CD4-positive, alpha-beta T cell (primary cell): ENCODE measurements around the gene GBA2. TPM values are rescaled to one million over a fixed set of nuclear protein-coding genes. Genes with fewer than 3 reads are reported as not detected.

Experiments used
- ATAC-seq: fragments of 200-7000 bp; cut with Tn5 transposase; one replicate; pipeline ENCODE4 v1.10.0; 2022; ENCODE audit warnings: mild to moderate bottlenecking; ENCODE audit not compliant: poor library complexity
- CTCF ChIA-PET: fragments of 350-600 bp; sonication (Branson Sonifier 250); formaldehyde crosslinking; loops from one replicate; lab custom pipeline; 2021; ENCODE audit warnings: antibody characterized with exemption, inconsistent platforms; lab: Charles Lee
- POLR2A ChIA-PET: fragments of 350-600 bp; sonication (Branson Sonifier 250); formaldehyde crosslinking; loops from one replicate; lab custom pipeline; 2021; ENCODE audit warnings: antibody characterized with exemption, inconsistent platforms; lab: Charles Lee
- DNase-seq, 14 experiments: peaks; one replicate each; pipeline ENCODE4 v3.0.0-alpha.2; 2013 to 2020; ENCODE audit warnings: mixed read lengths in 2 of 14
- H3K27ac ChIP-seq, 2 donors: one replicate each; pipeline versions ENCODE4 v1.5.1 to v1.7.0; 2013; ENCODE audit warnings: low read length in 2 of 2, low read depth in 1 of 2, mild to moderate bottlenecking in 1 of 2
- H3K27me3 ChIP-seq, 2 experiments: 1 replicate in 1 of 2; 2 replicates in 1 of 2; pipeline versions ENCODE4 v1.6.1 to v1.7.0; 2013; ENCODE audit warnings: low read length in 2 of 2, control low read depth in 1 of 2, mild to moderate bottlenecking in 1 of 2, moderate library complexity in 1 of 2; ENCODE audit not compliant: insufficient read depth in 2 of 2, control insufficient read depth in 1 of 2
- H3K36me3 ChIP-seq: one replicate; pipeline ENCODE4 v1.6.1; 2013; ENCODE audit warnings: low read length, control low read depth; ENCODE audit not compliant: insufficient read depth
- H3K4me1 ChIP-seq: one replicate; pipeline ENCODE4 v1.6.1; 2013; ENCODE audit warnings: low read length, control low read depth; ENCODE audit not compliant: insufficient read depth
- H3K4me3 ChIP-seq: one replicate; pipeline ENCODE4 v1.5.1; 2013; ENCODE audit warnings: mild to moderate bottlenecking, low read length, moderate library complexity
- H3K9me3 ChIP-seq, 2 experiments: 1 replicate in 1 of 2; 2 replicates in 1 of 2; pipeline versions ENCODE4 v1.6.1 to v1.7.0; 2013; ENCODE audit warnings: low read length in 2 of 2, mild to moderate bottlenecking in 2 of 2, control low read depth in 1 of 2, moderate library complexity in 1 of 2; ENCODE audit not compliant: control insufficient read depth in 1 of 2, insufficient read depth in 1 of 2
- H3K27ac Mint-ChIP-seq: one replicate; pipeline ENCODE4 v1.8.0; 2020; ENCODE audit warnings: mixed read lengths
- H3K27me3 Mint-ChIP-seq: one replicate; pipeline ENCODE4 v1.8.0; 2021; ENCODE audit warnings: mixed read lengths
- H3K36me3 Mint-ChIP-seq: one replicate; pipeline ENCODE4 v1.8.0; 2021; ENCODE audit warnings: low read depth, mixed read lengths
- H3K4me1 Mint-ChIP-seq: one replicate; pipeline ENCODE4 v1.8.0; 2021; ENCODE audit warnings: low read depth, mixed read lengths
- H3K4me3 Mint-ChIP-seq: one replicate; pipeline ENCODE4 v1.8.0; 2020; ENCODE audit warnings: mild to moderate bottlenecking, mixed read lengths
- H3K9me3 Mint-ChIP-seq: one replicate; pipeline ENCODE4 v1.8.0; 2020; ENCODE audit warnings: mixed read lengths
- intact Hi-C, 2 experiments: fragments of 100-400 bp; cut with DNase I in 1 of 2; cut with micrococcal nuclease in 1 of 2; formaldehyde crosslinking; loops; one replicate each; pipeline versions ENCODE4 v1.15.1 to v1.9.0; 2023 to 2025; cut with DNase I, micrococcal nuclease
- total RNA-seq, 174 experiments: library from RNA in 2 of 174; stranded (reverse) in 2 of 174; gene quantifications; one replicate each; pipeline ENCODE4 v1.2.3 and lab custom pipeline; 2021 to 2026
- TF ChIP-seq, protein P1 (sequence below): fragments of 200-600 bp; IDR thresholded peaks from one replicate; pipeline ENCODE4 v1.8.0; 2022; ENCODE audit warnings: antibody characterized with exemption, mild to moderate bottlenecking

The GBA2 gene
- total RNA-seq, 2 experiments from 2014 or later: 17.3 to 18.6 TPM

DNA sequence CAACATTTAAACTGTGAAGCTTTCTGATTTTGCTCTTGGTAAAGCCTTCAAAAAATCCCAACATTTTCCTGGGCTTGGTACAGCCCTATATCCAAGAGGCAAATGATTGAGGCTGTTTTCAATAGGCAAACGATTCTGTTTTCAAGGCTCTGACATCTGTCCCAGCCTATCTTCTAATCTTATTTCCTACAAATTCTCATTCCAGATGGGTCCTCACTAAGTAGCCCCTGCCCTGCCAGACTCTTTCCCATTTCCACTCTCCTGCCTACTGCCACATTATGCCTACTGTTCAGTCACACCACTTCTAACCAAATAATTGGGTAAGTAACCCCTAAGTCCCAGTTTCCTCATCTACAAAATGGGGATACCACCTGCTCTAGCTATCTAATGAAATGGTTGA is 3.5 kb downstream of the GBA2 start:
- POLR2A ChIA-PET: interaction anchor here (0.9 to 1.6 kb wide), 3 partner anchors 14 to 18 kb away, joined by 3 to 4 read pairs (median 4); partner anchors contain the start of genes CREB3 and TLN1

DNA sequence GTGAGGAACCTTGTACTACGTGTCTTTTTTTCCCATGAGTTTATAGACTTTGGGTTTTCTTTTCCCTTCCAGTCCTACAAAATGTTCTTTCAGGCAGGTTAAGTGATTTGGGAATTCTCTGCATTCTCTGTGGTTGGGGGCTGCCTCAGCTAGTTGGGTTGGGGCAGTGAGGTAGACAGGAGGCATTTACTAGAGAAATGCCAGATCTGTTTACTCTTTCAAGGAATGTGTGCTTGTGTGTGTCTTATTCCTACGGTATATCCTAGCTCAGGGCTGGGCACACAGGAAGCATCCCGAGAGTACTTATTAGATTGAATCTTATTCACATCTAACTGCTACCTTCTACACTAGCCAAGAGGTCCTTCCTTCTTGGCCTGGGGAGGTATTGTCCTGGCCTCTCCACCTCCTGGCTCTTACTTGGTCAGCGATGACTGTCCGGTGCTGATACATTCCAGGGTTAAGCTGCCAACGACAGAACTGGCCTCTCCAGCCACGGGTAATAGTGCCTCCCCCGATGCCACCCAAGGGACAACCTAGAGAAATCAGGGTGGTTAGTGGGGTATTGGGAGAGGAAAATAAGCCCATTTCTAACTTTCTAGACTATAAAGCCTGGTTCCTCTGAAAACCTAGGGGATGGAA is 5.0 kb downstream of the GBA2 start:
- Mint-ChIP-seq H3K36me3 (peaks cover 58% of the 10 kb centered on the region), H3K9me3 (no peaks in the 10 kb centered on the region), H3K27me3 (no peaks in the 10 kb centered on the region), H3K27ac (no peak overlapping the region), H3K4me1 (peaks cover 47% of the 10 kb centered on the region), H3K4me3 (no peak overlapping the region)
- TF ChIP-seq, protein P1, sequence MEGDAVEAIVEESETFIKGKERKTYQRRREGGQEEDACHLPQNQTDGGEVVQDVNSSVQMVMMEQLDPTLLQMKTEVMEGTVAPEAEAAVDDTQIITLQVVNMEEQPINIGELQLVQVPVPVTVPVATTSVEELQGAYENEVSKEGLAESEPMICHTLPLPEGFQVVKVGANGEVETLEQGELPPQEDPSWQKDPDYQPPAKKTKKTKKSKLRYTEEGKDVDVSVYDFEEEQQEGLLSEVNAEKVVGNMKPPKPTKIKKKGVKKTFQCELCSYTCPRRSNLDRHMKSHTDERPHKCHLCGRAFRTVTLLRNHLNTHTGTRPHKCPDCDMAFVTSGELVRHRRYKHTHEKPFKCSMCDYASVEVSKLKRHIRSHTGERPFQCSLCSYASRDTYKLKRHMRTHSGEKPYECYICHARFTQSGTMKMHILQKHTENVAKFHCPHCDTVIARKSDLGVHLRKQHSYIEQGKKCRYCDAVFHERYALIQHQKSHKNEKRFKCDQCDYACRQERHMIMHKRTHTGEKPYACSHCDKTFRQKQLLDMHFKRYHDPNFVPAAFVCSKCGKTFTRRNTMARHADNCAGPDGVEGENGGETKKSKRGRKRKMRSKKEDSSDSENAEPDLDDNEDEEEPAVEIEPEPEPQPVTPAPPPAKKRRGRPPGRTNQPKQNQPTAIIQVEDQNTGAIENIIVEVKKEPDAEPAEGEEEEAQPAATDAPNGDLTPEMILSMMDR: no peak
- no peaks in the 10 kb centered on the region for H3K9me3 ChIP-seq
- H3K27ac ChIP-seq: no peak overlapping the region
- no peak overlapping the region for H3K4me3 ChIP-seq
- ChIA-PET POLR2A (interaction anchor here (1.2 to 1.6 kb wide), 2 partner anchors 12 kb away, joined by 3 to 4 read pairs; partner anchors contain the start of genes CREB3 and TLN1), CTCF (interaction anchor here (3.0 kb wide), 1 partner anchor 8 kb away, joined by 12 read pairs; no protein-coding TSS in a partner anchor)
- H3K36me3 ChIP-seq: peaks cover 55% of the 10 kb centered on the region
- peaks cover 36% of the 10 kb centered on the region for H3K4me1 ChIP-seq
- no peaks in the 10 kb centered on the region for H3K27me3 ChIP-seq
- DNase-seq (no peak), ATAC-seq (no peak)
- intact Hi-C loops: loop anchor here in 1 of 2 experiments (10.0 kb wide), 1 partner anchor 1219 kb away; the partner anchor contains the start of gene ENHO

More for the DNA sequence above, 3.5 kb downstream of the GBA2 start:
- TF ChIP-seq, protein P1: no peak
- intact Hi-C loops: loop anchor here (5.0 to 10.0 kb wide), 3 partner anchors 67 to 1221 kb away; partner anchors contain the start of genes ENHO (in 1 of the 2) and SPAG8 (in 1 of the 2)
- CTCF ChIA-PET: interaction anchor here (3.0 kb wide), 1 partner anchor 10 kb away, joined by 12 read pairs; no protein-coding TSS in a partner anchor
- Histone ChIP-seq H3K36me3 (peaks cover 42% of the 10 kb centered on the region), H3K27me3 (no peaks in the 10 kb centered on the region), H3K4me1 (peaks cover 50% of the 10 kb centered on the region), H3K4me3 (no peak overlapping the region), H3K27ac (no peak overlapping the region), H3K9me3 (no peaks in the 10 kb centered on the region)
- Mint-ChIP-seq H3K27me3 (no peaks in the 10 kb centered on the region), H3K4me3 (no peak overlapping the region), H3K9me3 (no peaks in the 10 kb centered on the region), H3K4me1 (peaks cover 57% of the 10 kb centered on the region), H3K36me3 (peaks cover 56% of the 10 kb centered on the region), H3K27ac (peak overlapping the region; percentile 19)
- ATAC-seq: no peak
- no peak for DNase-seq

DNA sequence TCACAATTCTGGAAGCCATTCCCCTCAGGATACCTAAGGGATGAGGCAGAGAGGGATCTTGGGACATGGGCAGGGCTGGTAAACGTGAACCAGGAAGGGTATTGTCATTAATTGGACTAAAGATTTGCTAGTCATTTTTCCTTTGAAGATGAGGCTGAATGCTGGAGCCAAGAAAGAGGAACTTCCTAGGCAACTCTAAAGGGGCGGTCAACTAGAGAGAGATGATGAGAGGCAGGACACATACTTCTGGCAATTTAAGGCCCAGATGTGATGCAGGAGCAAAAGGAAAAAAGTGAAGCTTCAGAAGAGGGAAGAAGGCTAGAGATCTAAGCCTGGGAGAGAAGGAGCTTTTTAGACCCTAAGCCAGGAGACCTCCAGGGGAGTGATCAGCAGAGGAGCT is 5.6 kb downstream of the GBA2 start:
- ChIA-PET POLR2A (interaction anchor here (1.2 kb wide), 1 partner anchor 12 kb away, joined by 4 read pairs; the partner anchor contains the start of gene TLN1), CTCF (interaction anchor here (3.0 kb wide), 1 partner anchor 8 kb away, joined by 12 read pairs; no protein-coding TSS in a partner anchor)
- intact Hi-C loops: loop anchor here in 1 of 2 experiments (10.0 kb wide), 1 partner anchor 1219 kb away; the partner anchor contains the start of gene ENHO
- Mint-ChIP-seq H3K9me3 (no peaks in the 10 kb centered on the region), H3K27ac (no peak overlapping the region), H3K4me3 (no peak overlapping the region), H3K36me3 (peaks cover 64% of the 10 kb centered on the region), H3K27me3 (no peaks in the 10 kb centered on the region), H3K4me1 (peaks cover 45% of the 10 kb centered on the region)
- H3K27ac ChIP-seq: no peak overlapping the region
- H3K4me1 ChIP-seq: peaks cover 35% of the 10 kb centered on the region
- DNase-seq (no peak), ATAC-seq (no peak)
- no peaks in the 10 kb centered on the region for H3K9me3 ChIP-seq
- peaks cover 60% of the 10 kb centered on the region for H3K36me3 ChIP-seq
- H3K4me3 ChIP-seq: no peak overlapping the region
- H3K27me3 ChIP-seq: no peaks in the 10 kb centered on the region
- TF ChIP-seq, protein P1: no peak
